ENCODE data around the gene HOXA7.

DNA sequence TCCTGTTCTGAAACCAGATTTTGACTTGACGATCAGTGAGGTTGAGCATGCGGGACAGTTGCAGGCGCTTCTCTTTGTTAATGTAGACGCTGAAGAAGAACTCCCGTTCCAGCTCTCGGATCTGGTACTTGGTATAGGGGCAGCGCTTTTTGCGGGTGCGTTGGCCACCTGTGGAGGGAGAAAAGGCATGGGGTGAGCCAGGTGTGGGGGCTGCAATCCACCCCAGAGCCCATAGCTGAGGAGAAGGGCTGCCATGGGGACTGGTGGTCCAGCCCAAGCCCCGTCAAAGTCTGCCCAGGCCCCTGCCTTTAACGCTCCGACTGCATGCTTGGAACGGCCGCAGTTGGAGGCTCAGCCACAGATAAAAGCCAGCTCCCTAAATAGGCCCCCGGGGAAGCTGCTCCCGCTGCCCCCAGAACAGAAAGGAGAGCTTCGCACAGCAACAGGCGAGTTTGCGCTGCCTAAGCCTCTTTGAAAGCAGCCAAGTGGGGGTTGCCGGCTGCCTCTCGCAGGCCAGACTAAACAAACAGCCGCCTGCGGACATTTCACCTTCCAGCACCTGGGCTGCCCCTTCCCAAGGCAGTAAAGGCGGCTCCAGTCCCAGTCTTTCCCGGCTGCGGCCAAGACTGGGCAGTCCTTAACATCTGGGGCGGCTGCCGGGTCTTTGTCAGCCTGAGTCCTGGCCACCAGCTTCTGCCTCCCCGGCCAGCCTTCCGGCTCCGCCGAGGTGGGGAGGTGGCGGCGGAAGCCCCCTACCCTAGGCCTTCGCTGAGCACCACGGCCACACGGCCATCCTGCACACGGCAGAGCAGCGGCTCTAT is 26.6 kb upstream of the HOXA7 start:
- TF ChIP-seq, protein P1, sequence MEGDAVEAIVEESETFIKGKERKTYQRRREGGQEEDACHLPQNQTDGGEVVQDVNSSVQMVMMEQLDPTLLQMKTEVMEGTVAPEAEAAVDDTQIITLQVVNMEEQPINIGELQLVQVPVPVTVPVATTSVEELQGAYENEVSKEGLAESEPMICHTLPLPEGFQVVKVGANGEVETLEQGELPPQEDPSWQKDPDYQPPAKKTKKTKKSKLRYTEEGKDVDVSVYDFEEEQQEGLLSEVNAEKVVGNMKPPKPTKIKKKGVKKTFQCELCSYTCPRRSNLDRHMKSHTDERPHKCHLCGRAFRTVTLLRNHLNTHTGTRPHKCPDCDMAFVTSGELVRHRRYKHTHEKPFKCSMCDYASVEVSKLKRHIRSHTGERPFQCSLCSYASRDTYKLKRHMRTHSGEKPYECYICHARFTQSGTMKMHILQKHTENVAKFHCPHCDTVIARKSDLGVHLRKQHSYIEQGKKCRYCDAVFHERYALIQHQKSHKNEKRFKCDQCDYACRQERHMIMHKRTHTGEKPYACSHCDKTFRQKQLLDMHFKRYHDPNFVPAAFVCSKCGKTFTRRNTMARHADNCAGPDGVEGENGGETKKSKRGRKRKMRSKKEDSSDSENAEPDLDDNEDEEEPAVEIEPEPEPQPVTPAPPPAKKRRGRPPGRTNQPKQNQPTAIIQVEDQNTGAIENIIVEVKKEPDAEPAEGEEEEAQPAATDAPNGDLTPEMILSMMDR (IDR thresholded peaks at IDR 0.05), result no peak
- TF ChIP-seq EZH2phosphoT487 (IDR thresholded peaks at IDR 0.05), result peak; percentile 39

Data from neural progenitor cell (in vitro differentiated cells).